ENCODE data around the gene MUTYH.

MUTYH gene

GRCh38 chr1:45348966-45349677 is 8.9 kb upstream of the MUTYH start:
- DNase-seq, result no peak

- no peak for DNase-seq
These were observed 8.3 kb upstream of the MUTYH start for GRCh38 chr1:45348609-45348965.

- DNase-seq, result no peak
These were observed 7.8 kb upstream of the MUTYH start for GRCh38 chr1:45348020-45348419.

DNA sequence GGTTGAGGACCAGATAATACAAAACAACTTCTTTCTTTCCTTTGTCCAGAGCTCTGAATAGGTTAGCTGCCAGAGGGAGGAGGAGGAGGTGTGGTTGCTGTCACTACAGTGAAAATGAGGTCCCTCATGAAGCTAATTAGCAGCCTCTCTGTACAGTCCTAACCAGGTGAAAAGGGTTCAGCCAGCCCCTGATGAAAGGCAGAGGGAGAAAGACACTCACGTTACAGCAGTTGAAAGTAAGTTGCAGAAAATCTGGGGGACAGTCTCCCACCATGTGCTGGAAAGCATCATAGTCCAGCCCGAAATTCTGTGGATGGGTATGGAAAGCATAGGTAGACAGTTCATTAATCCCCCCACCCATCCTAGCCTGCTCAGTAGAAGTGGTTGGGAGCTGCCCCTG is 6.2 kb upstream of the MUTYH start:
- DNase-seq, result no peak

- no peak for DNase-seq
These were observed 4.8 kb upstream of the MUTYH start for GRCh38 chr1:45345014-45345413.

DNA sequence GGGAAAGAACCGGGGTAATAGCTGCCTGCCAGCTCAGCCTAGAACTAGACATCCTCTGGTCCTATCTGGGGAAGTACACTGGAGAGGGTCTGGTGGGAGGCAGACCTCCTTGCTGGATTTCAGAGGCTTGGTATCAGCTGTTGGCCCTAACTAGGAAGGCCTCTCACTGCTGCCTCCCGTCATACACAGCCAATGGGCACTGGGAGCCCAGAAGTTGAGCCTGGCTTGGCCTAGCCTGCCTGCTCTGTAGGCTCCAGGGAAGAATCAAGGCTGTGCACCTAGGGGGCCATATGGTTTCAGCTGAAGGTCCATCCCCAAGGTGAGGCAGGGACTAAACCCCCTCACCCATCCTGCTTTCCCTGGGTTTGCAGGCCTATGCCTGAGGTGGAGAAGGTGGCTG is 4.3 kb upstream of the MUTYH start:
- DNase-seq, result no peak

- no peak for DNase-seq
These were observed 701 bp upstream of the MUTYH start for GRCh38 chr1:45340816-45341466.

DNA sequence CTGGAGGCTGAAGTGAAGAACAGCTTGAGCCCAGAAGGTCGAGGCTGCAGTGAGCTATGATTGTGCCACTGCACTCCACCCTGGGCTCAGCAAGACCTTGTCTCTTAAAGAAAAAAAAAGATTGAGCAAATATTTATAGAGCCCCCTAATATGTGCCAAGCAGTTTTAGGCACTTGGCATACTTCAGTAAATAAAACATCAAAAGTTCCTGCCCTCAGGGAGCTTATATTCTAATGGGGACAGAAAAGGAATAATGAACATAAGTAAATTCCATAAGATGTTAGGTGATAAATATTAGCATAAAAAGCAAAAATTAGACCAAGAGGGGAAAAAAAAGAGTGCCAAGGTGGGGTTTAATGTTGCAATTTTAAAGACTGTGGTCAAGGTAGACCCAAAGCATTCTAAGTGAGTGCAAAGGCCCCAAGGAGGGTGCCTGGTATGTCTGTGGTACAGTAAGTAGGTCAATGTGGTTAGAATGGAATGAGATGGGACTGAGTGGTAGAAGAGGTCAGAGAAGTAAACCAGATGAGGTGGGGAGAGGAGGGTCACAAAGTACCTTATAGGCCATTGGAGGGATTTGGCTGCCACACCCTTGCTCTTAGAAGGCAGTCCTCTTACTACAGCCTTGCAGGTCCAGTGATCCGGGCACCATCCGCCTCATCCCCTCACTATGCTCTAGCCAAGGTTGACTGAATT is 2.5 kb downstream of the MUTYH start:
- no peak for DNase-seq

- DNase-seq, result no peak
These were observed 4.3 kb downstream of the MUTYH start for GRCh38 chr1:45335855-45336324.

GRCh38 chr1:45334308-45335245 is 5.7 kb downstream of the MUTYH start:
- no peak for DNase-seq

GRCh38 chr1:45332346-45332720 is 7.9 kb downstream of the MUTYH start:
- DNase-seq, result no peak

GRCh38 chr1:45331436-45332345 is 8.5 kb downstream of the MUTYH start:
- DNase-seq, result no peak

GRCh38 chr1:45329445-45329844 is 10.8 kb downstream of the MUTYH start:
- no peak for DNase-seq

DNA sequence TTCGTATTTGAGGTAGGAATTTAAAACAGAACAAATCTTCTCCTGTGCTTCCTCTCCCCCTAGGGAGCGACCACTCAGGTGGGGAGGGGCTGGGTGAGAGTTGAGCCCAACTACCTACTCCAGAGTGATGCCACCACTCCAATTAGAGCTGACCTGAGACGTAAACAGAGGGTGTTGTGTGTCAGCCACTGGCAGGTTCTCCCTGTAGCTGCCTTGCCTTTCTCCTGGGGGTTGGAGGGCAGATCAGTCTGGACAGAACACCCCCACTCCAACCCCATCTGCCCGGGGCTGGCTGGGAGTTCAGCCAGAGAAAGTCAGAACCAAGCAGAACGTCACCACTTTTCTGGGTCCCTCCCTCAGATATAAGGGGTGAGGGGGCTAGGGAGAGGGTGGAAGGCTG is 11.6 kb downstream of the MUTYH start:
- no peak for DNase-seq

GRCh38 chr1:45327644-45328515 is 12.4 kb downstream of the MUTYH start:
- no peak for DNase-seq

DNA sequence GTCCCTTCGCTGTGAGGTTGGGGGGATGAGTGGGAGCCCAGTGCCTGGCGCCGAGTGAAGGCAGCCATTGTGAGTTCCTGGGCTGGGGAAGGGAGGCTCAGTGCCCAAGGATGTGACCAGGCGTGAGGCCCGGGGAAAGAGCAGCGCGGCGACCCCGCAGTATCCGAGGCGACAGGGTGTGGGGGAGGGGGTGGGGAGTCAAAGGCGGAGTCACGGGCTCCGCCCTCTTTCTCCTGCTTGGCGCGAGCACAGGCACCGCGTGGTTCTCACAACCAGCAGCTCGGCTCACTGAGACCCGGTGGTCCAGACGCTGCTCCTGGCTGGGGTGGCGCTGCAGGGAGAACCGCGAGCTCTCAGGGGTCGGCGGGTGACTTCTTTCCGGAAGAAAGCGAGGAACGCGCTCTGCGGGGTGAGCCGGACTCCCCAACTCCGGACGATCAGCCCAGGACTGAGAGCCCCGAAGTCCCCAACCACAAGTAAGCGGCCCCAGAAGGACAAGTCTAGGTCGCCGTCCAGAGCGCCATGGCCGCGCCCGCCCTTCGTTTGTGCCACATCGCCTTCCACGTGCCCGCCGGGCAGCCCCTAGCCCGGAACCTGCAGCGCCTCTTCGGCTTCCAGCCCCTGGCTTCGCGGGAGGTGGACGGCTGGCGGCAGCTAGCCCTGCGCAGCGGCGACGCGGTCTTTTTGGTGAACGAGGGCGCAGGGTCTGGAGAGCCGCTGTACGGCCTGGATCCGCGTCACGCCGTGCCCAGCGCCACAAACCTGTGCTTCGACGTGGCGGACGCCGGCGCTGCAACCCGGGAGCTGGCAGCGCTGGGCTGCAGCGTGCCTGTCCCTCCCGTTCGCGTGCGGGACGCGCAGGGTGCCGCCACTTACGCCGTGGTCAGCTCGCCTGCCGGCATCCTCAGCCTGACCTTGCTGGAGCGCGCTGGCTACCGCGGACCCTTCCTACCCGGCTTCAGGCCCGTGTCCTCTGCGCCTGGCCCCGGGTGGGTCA is 13.3 kb downstream of the MUTYH start, which contains the start of gene HPDL:
Gene HPDL, plus strand, starts transcription at position 269 of the 997 bp plus-strand sequence. Its CDS starts 254 bp downstream, at position 523.
- peak; percentile 57 for DNase-seq

GRCh38 chr1:45325851-45326506 is 14.3 kb downstream of the MUTYH start:
- no peak for DNase-seq

DNA sequence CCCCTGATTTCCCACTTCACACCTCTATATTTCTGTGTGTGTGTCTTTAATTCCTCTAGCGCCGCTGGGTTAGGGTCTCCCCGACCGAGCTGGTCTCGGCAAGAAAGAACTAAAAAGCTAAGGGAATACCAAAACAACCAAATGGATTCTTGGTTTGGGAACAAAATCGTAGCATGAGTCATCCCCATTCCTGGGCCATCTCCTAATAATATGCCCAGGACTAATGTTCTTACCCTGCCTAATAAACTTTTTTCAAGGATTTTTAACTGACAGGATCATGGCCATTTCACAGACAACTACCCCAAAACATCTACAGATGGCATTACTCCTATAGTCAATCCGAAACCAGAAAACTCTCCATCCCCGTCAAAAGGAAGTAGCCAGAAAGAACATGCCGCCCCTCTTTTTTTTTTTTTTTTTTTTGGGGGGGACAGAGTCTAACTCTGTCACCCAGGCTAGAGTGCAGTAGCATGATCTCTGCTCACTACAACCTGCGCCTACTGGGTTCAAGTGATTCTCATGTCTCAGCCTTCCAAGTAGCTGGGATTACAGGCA is 17.7 kb downstream of the MUTYH start:
- no peak for DNase-seq

GRCh38 chr1:45321444-45321843 is 18.8 kb downstream of the MUTYH start:
- no peak for DNase-seq

All from NCI-H2171 (cell line).